ENCODE results near the gene PSMC5.

GRCh38 chr17:63819131-63819530 lies 8.1 kb upstream of the PSMC5 start:
- TF ChIP-seq CTCF (IDR thresholded peaks at IDR 0.05 in 2 of 3, conservative IDR thresholded peaks at IDR 0.05 in 1 of 3; ENCODE audit: control insufficient read depth in 2 of 3, extremely low read depth in 1 of 3, insufficient read depth in 1 of 3, low read depth in 3 of 3, low read length in 3 of 3) (no peak), CBX3 (IDR thresholded peaks at IDR 0.05; ENCODE audit: borderline replicate concordance, low read depth) (no peak), PRDM15 (CRISPR knock-in tag; IDR thresholded peaks at IDR 0.05) (no peak), CREB1 (IDR thresholded peaks at IDR 0.05; ENCODE audit: low read depth) (no peak)
